CD4-positive, alpha-beta T cell treated with Interleukin-2 at 100 ng/mL for 4 hours (primary cell): Measurements from ENCODE around the gene KRT85.

Source experiments
- DNase-seq: peaks from one replicate; pipeline ENCODE4 v3.0.0-alpha.2; 2020; ENCODE audit warnings: low spot score

Gene KRT85

GRCh38 chr12:52394836-52395405 lies 27.6 kb upstream of the KRT85 start:
- DNase-seq: no peak

GRCh38 chr12:52392465-52393007 lies 25.3 kb upstream of the KRT85 start:
- no peak for DNase-seq

- no peak for DNase-seq
Measured at GRCh38 chr12:52391618-52392002, 24.3 kb upstream of the KRT85 start.

GRCh38 chr12:52390739-52391617 lies 23.7 kb upstream of the KRT85 start:
- no peak for DNase-seq

GRCh38 chr12:52389313-52390207 lies 22.3 kb upstream of the KRT85 start:
- DNase-seq: no peak

GRCh38 chr12:52387859-52388258 lies 20.6 kb upstream of the KRT85 start:
- DNase-seq: no peak

- DNase-seq: no peak
Measured at GRCh38 chr12:52385226-52385702, 18.0 kb upstream of the KRT85 start, which contains the start of gene KRT84. Gene KRT84 (minus strand): TSS chr12:52385652. CDS start chr12:52385585, 67 bp downstream.

GRCh38 chr12:52383331-52383730 lies 16.1 kb upstream of the KRT85 start:
- DNase-seq: no peak

- DNase-seq: no peak
Measured at GRCh38 chr12:52382854-52383253, 15.6 kb upstream of the KRT85 start.

GRCh38 chr12:52381206-52381605 lies 13.9 kb upstream of the KRT85 start:
- DNase-seq: no peak

GRCh38 chr12:52380271-52380694 lies 13.0 kb upstream of the KRT85 start:
- DNase-seq: no peak

- DNase-seq: no peak
Measured at GRCh38 chr12:52379536-52379935, 12.3 kb upstream of the KRT85 start.

- no peak for DNase-seq
Measured at GRCh38 chr12:52378091-52378490, 10.8 kb upstream of the KRT85 start.

- no peak for DNase-seq
Measured at GRCh38 chr12:52377266-52377665, 10.0 kb upstream of the KRT85 start.

- peak; percentile 47 for DNase-seq
Measured at GRCh38 chr12:52372216-52373154, 5.2 kb upstream of the KRT85 start.

- no peak for DNase-seq
Measured at GRCh38 chr12:52371716-52372115, 4.4 kb upstream of the KRT85 start.

- no peak for DNase-seq
Measured at GRCh38 chr12:52370926-52371608, 3.8 kb upstream of the KRT85 start.

- no peak for DNase-seq
Measured at GRCh38 chr12:52369809-52370208, 2.5 kb upstream of the KRT85 start.

- DNase-seq: no peak
Measured at GRCh38 chr12:52369211-52369610, 1.9 kb upstream of the KRT85 start.

GRCh38 chr12:52368508-52368907 lies 1.2 kb upstream of the KRT85 start:
- no peak for DNase-seq
